Muscle layer of colon (tissue), 2 donors: ENCODE data around the gene ZHX3.

ENCODE experiments used
- H3K27ac ChIP-seq: one replicate; pipeline ENCODE4 v1.7.0; 2013; ENCODE audit warnings: low read depth, mild to moderate bottlenecking, low read length, moderate library complexity
- H3K27me3 ChIP-seq, 2 donors: one replicate each; pipeline ENCODE4 v1.7.0; 2013; ENCODE audit warnings: low read length in 2 of 2, mild to moderate bottlenecking in 2 of 2; ENCODE audit not compliant: insufficient read depth in 2 of 2, control insufficient read depth in 1 of 2
- H3K36me3 ChIP-seq: one replicate; pipeline ENCODE4 v1.7.0; 2013; ENCODE audit warnings: mild to moderate bottlenecking, low read length; ENCODE audit not compliant: insufficient read depth
- H3K4me1 ChIP-seq: one replicate; pipeline ENCODE4 v1.7.0; 2013; ENCODE audit warnings: mild to moderate bottlenecking, low read length; ENCODE audit not compliant: insufficient read depth
- H3K4me3 ChIP-seq, 2 donors: one replicate each; pipeline ENCODE4 v1.7.0; 2013; ENCODE audit warnings: low read length in 2 of 2, low read depth in 1 of 2, mild to moderate bottlenecking in 1 of 2, moderate library complexity in 1 of 2
- H3K9ac ChIP-seq: one replicate; pipeline ENCODE4 v1.7.0; 2013; ENCODE audit warnings: low read length
- H3K9me3 ChIP-seq: one replicate; pipeline ENCODE4 v1.7.0; 2013; ENCODE audit warnings: mild to moderate bottlenecking, low read length
- donor health status: abdominal sarcoma.
- donor health status: Adenocarcinoma of cecum.

The ZHX3 gene

DNA sequence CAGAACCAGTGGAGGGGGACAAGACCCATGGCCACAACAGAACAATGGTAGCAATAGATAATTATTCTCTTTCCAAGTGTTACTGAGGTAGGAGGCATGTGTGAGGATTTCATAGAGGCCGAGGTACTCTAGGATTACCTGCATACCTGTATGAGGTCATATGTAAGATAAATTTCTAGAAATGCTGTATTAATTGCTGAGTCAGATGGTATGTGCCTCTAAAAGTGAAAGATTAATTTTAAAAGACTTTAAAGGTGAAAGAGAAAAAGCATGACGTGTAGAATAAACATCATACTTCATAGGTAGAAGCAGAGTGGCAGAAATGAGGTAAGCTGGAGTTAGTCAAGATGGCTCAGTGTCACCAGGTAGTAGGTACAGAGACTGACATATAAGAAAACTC is 51.6 kb downstream of the ZHX3 start:
- peaks cover 3% of the 10 kb centered on the region for H3K4me1 ChIP-seq
- peaks cover 10% of the 10 kb centered on the region for H3K36me3 ChIP-seq
- no peaks in the 10 kb centered on the region for H3K27me3 ChIP-seq
- H3K9ac ChIP-seq: no peak overlapping the region
- no peaks in the 10 kb centered on the region for H3K9me3 ChIP-seq
- H3K4me3 ChIP-seq: no peak overlapping the region
- H3K27ac ChIP-seq: no peak overlapping the region

DNA sequence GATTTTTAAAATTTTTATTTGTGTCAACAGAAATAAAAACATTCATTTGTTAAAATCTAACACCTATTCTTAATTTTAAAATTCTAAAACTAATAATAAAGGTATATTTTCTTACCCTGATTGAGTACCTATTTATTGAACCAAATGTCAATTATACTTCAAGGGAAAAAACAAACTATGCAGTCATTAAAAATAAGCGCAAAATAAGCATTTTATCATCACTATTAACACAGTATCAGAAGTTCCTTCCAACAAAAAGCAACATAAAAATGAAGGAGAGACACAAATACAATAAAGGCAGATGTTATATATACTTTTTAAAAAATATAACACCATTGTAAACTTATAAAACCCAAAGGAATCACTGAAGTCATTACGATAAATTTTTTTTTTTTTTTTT is 52.7 kb downstream of the ZHX3 start:
- H3K27me3 ChIP-seq: no peaks in the 10 kb centered on the region
- no peak overlapping the region for H3K4me3 ChIP-seq
- no peaks in the 10 kb centered on the region for H3K9me3 ChIP-seq
- no peak overlapping the region for H3K27ac ChIP-seq
- peaks cover 3% of the 10 kb centered on the region for H3K4me1 ChIP-seq
- H3K36me3 ChIP-seq: peaks cover 10% of the 10 kb centered on the region
- H3K9ac ChIP-seq: no peak overlapping the region

DNA sequence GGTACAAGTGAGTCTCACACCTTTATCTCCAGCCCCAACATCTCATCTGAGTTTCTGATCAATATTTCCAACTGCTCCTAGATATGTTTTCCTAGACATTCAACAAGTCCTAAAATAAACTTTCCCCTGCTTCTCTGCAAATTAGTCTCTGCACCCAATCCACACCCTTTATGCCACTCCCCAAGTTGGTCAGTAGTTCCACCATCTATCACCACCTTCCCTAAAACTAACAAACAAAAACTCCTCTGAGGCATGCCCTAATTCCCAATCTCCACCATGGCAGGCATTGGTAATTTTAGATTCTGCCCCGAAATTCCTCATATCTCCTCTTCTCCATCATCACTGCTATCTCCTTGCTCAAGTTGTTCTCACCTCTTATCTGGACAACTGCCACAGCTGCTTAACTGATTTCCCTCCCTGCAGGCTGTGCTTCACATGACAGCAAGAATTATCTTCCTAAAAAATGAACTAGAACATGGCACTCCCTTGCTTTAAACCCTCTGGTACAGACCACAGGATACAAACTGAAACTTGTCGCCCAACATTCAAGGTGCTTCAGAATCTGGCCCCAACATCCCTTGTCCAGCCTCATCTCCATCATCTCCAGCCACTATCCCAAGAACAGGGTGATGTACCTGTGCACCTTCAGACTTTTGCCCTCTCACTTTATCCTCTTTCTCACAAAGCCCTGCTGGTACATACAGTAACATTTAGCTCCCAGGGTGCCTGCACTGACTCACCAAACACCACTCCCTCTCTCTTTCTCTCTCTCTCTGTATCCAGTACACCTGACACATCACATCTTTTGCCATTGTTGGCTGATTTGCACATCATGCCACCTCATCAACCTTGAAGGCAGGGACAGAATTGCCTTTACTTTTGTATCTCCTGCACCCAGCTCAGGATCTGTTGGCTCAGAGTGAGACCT is 55.5 kb downstream of the ZHX3 start:
- no peaks in the 10 kb centered on the region for H3K27me3 ChIP-seq
- no peaks in the 10 kb centered on the region for H3K4me1 ChIP-seq
- no peak overlapping the region for H3K9ac ChIP-seq
- H3K4me3 ChIP-seq: no peak overlapping the region
- H3K9me3 ChIP-seq: no peaks in the 10 kb centered on the region
- H3K36me3 ChIP-seq: peaks cover under 1% of the 10 kb centered on the region
- no peak overlapping the region for H3K27ac ChIP-seq

DNA sequence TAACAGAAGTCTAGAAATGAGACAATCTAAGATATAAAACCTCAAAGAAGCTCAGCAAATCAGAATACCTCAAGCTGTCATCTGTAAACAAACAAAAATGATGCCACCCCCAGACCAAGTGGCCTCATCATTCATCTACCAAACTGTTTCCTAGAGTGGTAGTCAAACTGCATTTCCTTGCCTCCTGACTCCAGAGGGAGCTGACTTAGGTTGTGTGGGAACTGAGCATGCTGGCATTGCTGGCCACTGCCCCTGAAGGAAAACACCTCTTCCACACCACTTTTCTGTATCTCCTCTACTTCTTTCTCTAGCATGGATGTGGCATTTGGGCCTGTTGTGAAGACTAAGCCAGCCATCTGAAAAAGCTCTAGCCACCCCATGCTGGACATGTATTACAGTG is 56.3 kb downstream of the ZHX3 start:
- Histone ChIP-seq H3K4me1 (no peaks in the 10 kb centered on the region), H3K36me3 (no peaks in the 10 kb centered on the region), H3K27me3 (no peaks in the 10 kb centered on the region), H3K4me3 (no peak overlapping the region), H3K9me3 (no peaks in the 10 kb centered on the region), H3K27ac (no peak overlapping the region), H3K9ac (no peak overlapping the region)

DNA sequence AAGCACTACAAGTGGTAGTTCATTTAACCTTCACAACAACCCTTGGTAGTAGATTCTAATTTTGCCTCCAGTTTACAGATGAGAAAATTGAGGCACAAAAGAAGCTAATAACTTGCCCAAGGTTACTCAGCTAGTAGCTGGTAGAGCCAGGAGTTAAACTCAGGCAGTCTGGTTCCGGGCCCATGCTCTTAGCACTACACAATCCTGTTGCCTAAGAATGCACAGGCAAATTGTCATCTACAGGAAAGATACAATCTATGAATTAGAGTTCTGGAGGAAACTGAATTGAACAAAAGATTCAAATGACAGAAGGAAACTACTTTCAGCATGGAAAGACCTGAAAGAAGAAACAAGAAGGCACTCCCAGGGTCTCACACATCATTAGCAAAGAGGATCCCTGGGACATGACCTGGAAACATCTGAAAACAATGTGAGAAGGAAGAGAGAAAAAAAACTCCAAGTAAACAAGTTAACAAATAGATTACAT is 56.8 kb downstream of the ZHX3 start:
- Histone ChIP-seq H3K9me3 (no peaks in the 10 kb centered on the region), H3K27me3 (no peaks in the 10 kb centered on the region), H3K4me3 (no peak overlapping the region), H3K9ac (no peak overlapping the region), H3K4me1 (no peaks in the 10 kb centered on the region), H3K36me3 (no peaks in the 10 kb centered on the region), H3K27ac (no peak overlapping the region)

DNA sequence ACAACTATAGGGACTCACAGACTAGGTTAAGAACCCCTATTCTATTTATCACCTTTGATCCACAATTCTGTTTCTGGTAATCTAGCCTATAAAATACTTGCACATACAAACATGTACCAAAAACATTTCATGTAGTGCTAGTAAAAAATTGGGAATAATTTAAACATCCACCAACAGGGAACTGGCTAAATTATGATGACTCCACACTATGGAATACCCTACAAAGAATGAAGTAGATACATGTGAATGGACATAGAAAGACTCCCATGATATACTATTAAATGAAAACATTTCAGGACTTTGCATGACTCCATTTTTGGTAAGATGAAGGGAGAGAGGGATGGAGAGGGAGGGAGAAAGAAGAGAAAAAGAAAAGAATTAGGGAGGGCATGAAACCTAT is 58.2 kb downstream of the ZHX3 start:
- no peaks in the 10 kb centered on the region for H3K27me3 ChIP-seq
- H3K36me3 ChIP-seq: no peaks in the 10 kb centered on the region
- H3K4me3 ChIP-seq: no peak overlapping the region
- no peaks in the 10 kb centered on the region for H3K4me1 ChIP-seq
- no peaks in the 10 kb centered on the region for H3K9me3 ChIP-seq
- no peak overlapping the region for H3K27ac ChIP-seq
- H3K9ac ChIP-seq: no peak overlapping the region

DNA sequence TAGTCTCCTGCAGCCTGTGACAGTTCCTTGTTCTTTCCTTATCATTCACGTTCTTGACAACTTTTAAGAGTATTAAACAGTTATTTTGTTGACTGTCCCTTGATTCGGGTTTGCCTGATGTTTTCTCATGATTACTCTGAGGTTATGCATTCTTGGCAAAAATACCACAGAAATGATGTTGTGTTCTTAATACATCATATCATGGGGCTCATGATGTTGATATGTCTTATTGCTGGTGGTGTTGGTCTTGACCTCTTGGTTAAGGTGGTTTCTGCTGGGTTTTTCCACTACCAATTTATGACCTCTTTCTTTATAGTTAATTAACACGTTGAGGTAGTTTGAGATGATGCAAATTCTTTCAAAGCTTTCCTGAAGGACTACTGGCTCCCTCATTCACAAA is 59.1 kb downstream of the ZHX3 start:
- no peak overlapping the region for H3K9ac ChIP-seq
- no peak overlapping the region for H3K27ac ChIP-seq
- no peaks in the 10 kb centered on the region for H3K4me1 ChIP-seq
- no peak overlapping the region for H3K4me3 ChIP-seq
- no peaks in the 10 kb centered on the region for H3K27me3 ChIP-seq
- no peaks in the 10 kb centered on the region for H3K9me3 ChIP-seq
- H3K36me3 ChIP-seq: no peaks in the 10 kb centered on the region

DNA sequence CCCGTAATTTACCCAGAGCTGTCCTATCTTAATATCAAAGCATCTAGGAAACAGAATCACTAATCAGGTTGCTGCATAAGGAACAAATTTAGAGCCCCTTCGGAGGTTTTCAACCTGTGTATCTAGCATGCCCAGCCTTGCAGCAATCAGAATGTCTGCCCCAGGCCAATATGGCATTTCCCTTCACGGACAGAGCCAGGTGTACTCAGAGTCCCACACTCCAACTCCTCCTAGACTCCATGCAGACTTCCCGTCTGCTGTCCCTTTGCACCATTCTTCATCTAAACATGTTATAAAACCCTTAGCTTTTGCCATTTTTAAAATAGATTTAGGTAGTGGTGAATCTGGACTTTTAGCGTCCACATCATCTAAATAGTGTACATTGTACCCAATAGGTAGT is 61.0 kb downstream of the ZHX3 start:
- no peaks in the 10 kb centered on the region for H3K4me1 ChIP-seq
- H3K9me3 ChIP-seq: no peaks in the 10 kb centered on the region
- H3K27ac ChIP-seq: no peak overlapping the region
- no peak overlapping the region for H3K4me3 ChIP-seq
- no peak overlapping the region for H3K9ac ChIP-seq
- H3K27me3 ChIP-seq: no peaks in the 10 kb centered on the region
- H3K36me3 ChIP-seq: no peaks in the 10 kb centered on the region

DNA sequence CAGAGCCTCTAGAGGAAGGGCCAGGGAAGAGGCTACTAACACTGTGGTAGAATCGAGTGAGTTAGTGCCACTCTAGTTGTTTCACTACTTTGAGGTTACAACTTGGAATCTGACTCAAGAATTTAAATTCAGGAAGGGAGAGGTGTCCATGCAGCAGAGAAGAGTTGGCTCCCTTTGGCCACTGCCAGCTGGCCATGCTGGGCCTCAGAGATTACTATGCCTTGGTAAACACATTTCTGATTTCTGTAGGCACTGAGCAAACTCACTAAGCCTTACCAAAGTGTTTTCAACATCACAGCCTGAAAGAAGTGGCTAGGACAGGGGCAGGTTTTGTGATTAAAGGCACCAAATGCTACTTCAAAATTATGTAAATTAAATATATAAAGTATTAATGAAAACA is 61.9 kb downstream of the ZHX3 start:
- Histone ChIP-seq H3K27me3 (no peaks in the 10 kb centered on the region), H3K27ac (no peak overlapping the region), H3K4me1 (no peaks in the 10 kb centered on the region), H3K36me3 (no peaks in the 10 kb centered on the region), H3K4me3 (no peak overlapping the region), H3K9ac (no peak overlapping the region), H3K9me3 (no peaks in the 10 kb centered on the region)

DNA sequence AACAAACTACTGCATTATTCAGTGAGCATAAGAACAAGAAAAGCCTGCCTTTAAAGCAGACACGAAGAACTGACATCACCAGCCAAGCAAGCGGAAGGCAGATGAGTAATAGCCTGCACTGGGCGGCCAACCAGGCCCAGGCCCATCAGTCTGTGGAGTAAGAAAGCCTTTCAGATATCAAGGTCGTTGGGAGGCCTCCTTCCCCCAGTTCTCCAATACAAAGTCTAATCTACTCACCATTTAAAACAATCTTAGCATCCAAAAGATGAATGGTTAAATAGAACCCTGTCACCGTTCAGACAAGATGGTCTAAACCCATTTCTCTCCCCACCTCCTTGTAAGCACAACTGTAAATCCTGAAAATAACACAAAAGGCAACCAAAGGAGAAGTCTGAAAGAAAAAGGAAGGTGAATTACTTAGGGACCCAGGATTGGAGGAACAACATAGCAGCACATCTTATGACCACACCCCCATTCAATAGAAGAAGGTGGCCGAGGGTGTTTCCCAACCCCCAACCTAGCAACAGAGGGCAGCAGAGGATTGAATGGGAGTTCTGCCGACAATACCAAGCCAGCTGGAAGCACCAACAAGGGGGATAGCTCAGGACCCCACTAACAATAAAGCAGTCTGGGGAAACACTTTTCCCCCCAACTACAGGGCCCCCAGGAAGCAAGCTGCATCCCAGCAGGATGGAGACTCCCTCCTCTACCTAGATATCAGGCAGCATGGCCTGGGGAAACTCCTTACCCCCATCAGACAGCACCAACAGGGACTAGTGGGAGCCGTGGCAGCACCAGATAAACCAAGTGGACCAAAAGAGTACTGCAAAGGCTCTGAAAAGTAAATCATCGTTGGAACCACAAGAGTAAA is 67.9 kb downstream of the ZHX3 start:
- Histone ChIP-seq H3K4me1 (peaks cover 58% of the 10 kb centered on the region), H3K4me3 (no peak overlapping the region), H3K27me3 (no peaks in the 10 kb centered on the region), H3K9ac (peak overlapping the region; percentile 11), H3K36me3 (no peaks in the 10 kb centered on the region), H3K27ac (peak overlapping the region; percentile 83), H3K9me3 (no peaks in the 10 kb centered on the region)

DNA sequence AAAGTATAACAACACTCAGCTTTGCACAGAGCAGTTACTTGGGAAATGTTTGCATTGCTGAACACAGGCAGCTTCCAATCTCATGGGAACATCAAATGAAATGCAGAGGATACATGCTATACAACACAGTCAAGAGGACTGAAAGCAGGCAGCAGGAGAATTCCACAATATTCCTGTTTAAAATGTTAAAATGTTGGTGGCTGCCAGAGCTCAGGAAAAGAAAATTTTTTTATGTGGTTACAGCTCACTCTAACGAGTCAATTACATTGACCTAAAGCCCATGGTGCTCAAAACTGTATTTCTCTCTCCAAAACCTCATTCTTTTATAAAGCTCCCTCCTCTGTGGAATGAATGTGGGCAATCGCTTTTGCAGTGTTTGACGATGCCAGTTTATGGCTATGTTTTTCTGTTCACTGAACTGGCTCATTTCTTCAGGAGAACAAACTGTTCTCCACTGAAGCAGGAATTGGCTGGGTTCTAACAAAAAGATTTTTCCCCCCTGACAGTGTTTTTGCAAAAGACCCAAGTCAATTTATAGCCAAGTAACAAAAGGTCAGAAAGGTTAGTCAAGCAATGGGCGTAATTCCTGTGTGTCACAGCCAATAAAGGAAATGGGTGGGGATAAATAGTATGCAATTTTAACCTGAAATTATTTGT is 69.0 kb downstream of the ZHX3 start:
- Histone ChIP-seq H3K36me3 (no peaks in the 10 kb centered on the region), H3K4me1 (peaks cover 60% of the 10 kb centered on the region), H3K9ac (no peak overlapping the region), H3K9me3 (no peaks in the 10 kb centered on the region), H3K27ac (peak overlapping the region; percentile 83), H3K4me3 (peak overlapping the region in 1 of 2 donors; percentile 0), H3K27me3 (no peaks in the 10 kb centered on the region)
